ENCODE data around the gene ANG.

ANG gene

GRCh38 chr14:20686386-20687143 lies 2.0 kb upstream of the ANG start:
- Histone ChIP-seq H3K27ac (no peak overlapping the region), H3K9me3 (ENCODE audit: low read depth, low read length) (no peaks in the 10 kb centered on the region), H3K36me3 (ENCODE audit: insufficient read depth, low read length) (no peaks in the 10 kb centered on the region), H3K4me3 (no peak overlapping the region), H3K9ac (ENCODE audit: insufficient read length) (no peak overlapping the region)
- TF ChIP-seq EZH2 (IDR thresholded peaks at IDR 0.05) (no peak), POLR2AphosphoS5 (IDR thresholded peaks at IDR 0.05; ENCODE audit: borderline replicate concordance, low read depth, low read length) (no peak), FOXP2 (optimal IDR thresholded peaks at IDR 0.05; ENCODE audit: control extremely low read depth, extremely low read length, insufficient read depth) (no peak)
- DNase-seq (ENCODE audit: low read depth, low spot score), result no peak

DNA sequence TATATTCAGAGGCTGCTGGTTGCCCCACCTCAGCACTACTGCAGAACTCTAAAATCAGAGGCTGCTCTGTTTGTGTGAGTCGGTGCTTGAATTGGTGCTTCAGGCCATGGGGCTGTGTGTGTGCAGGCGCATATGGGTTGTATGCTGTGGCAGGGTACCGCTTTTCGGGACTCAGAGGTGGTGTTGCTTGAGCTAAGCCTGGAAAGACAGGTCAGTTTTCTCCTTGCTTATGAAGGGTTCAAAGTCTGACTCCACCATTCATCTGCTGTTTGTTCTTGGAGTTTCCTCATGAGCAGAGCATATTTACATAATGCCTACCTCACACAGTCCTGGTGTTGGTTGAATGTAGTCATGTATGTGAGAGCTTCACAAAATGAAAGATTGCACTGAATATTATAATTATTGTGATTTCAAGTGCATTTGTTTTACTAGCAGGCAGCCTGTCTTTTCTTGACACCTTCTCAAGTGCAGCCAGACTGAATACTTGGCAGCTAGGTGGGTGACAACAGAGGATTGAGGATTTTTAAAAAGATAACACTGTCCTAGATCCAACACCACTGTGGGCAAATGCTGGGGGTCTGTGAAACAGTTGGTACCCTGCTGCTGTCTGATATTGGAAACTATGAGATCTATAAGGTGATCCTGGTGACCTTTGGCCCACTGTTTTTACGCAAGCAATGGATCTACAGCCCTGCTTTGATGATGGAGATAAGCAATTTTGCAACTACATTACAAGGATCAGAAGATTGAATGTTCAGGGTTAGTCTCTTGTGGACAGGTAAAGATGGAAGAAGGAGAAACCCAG lies 1.0 kb upstream of the ANG start:
- no peak overlapping the region for H3K4me3 ChIP-seq
- DNase-seq (ENCODE audit: low read depth, low spot score), result no peak
- H3K36me3 ChIP-seq (ENCODE audit: insufficient read depth, low read length), result no peaks in the 10 kb centered on the region
- TF ChIP-seq POLR2AphosphoS5 (IDR thresholded peaks at IDR 0.05; ENCODE audit: borderline replicate concordance, low read depth, low read length) (no peak), FOXP2 (optimal IDR thresholded peaks at IDR 0.05; ENCODE audit: control extremely low read depth, extremely low read length, insufficient read depth) (no peak)
- H3K27ac ChIP-seq, result no peak overlapping the region
- H3K9me3 ChIP-seq (ENCODE audit: low read depth, low read length), result no peaks in the 10 kb centered on the region
- no peak overlapping the region for H3K9ac ChIP-seq (ENCODE audit: insufficient read length)

DNA sequence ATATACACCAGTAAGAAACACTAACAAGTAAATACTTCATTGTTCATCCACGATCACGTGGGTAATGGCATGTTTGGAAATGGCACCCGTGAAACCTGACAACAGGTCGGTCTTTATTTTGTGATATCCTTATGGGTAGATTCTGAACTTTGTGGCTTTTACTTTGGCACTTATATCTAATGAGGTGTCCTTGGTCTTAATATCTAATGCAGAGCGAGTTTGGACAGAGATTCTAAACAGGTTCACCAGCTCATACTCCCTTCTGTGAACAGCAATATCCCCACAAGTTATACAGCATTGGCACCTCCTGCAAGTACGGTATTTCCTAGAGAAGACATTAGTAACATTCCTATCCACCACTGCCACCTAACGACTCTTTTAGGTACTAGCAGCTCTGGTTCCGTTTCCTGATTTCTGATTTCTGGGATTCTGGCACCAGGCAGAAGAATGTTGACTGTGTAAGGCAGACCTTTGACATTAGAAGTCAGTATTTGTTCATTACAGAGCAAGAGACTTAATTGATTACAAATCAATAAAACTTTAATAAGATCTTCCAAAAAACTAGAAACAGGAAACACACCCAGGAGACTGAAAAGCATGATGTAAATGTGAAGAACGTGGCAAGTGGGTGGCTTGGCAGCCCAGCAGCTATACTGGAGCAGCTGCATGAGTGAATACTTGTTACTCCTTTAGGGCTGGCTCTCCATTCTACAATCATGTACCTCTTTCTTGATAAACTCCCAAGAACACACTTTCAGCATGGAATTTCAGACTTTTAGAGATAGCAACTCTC lies 2.5 kb downstream of the ANG start:
- no peaks in the 10 kb centered on the region for H3K9me3 ChIP-seq (ENCODE audit: low read depth, low read length)
- no peak overlapping the region for H3K9ac ChIP-seq (ENCODE audit: insufficient read length)
- H3K4me3 ChIP-seq, result peak overlapping the region; percentile 44; the same call in 1 of the 2 replicates
- H3K27ac ChIP-seq, result no peak overlapping the region
- no peaks in the 10 kb centered on the region for H3K36me3 ChIP-seq (ENCODE audit: insufficient read depth, low read length)
- DNase-seq (ENCODE audit: low read depth, low spot score), result no peak
- TF ChIP-seq FOXP2 (optimal IDR thresholded peaks at IDR 0.05; ENCODE audit: control extremely low read depth, extremely low read length, insufficient read depth), result no peak
- TF ChIP-seq EZH2 (IDR thresholded peaks at IDR 0.05), result no peak
- no peak for TF ChIP-seq POLR2AphosphoS5 (IDR thresholded peaks at IDR 0.05; ENCODE audit: borderline replicate concordance, low read depth, low read length)

DNA sequence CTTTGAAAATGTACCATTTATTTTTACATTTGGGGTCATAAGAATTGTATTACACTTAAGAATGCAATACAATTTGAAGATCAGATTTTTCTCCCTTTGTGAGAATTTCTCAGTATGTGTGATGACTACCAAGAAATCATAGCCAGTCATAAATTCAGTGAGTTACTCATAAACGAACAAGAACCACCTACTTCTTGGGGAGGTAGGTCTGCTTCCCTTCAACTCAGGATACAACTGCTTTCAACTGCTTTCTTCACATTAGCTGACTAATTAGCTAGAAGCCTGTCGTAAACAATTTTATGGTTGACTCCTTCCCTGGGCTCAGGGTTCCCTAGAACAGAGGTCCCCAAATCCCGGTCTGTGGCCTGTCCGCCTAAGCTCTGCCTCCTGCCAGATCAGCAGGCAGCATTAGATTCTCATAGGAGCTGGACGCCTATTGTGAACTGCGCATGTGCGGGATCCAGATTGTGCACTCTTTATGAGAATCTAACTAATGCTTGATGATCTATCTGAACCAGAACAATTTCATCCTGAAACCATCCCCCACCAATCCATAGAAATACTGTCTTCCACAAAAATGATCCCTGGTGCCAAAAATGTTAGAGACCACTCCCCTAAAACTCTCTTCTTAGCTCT lies 3.7 kb downstream of the ANG start:
- DNase-seq (ENCODE audit: low read depth, low spot score), result no peak
- Histone ChIP-seq H3K36me3 (ENCODE audit: insufficient read depth, low read length) (no peaks in the 10 kb centered on the region), H3K4me3 (no peak overlapping the region), H3K27ac (no peak overlapping the region), H3K9ac (ENCODE audit: insufficient read length) (no peak overlapping the region), H3K9me3 (ENCODE audit: low read depth, low read length) (no peaks in the 10 kb centered on the region)
- TF ChIP-seq FOXP2 (optimal IDR thresholded peaks at IDR 0.05; ENCODE audit: control extremely low read depth, extremely low read length, insufficient read depth) (no peak), POLR2AphosphoS5 (IDR thresholded peaks at IDR 0.05; ENCODE audit: borderline replicate concordance, low read depth, low read length) (no peak), EZH2 (IDR thresholded peaks at IDR 0.05) (no peak)

GRCh38 chr14:20696764-20697163 lies 8.2 kb downstream of the ANG start:
- H3K4me3 ChIP-seq, result no peak overlapping the region
- DNase-seq (ENCODE audit: low read depth, low spot score), result no peak
- TF ChIP-seq FOXP2 (optimal IDR thresholded peaks at IDR 0.05; ENCODE audit: control extremely low read depth, extremely low read length, insufficient read depth) (no peak), POLR2AphosphoS5 (IDR thresholded peaks at IDR 0.05; ENCODE audit: borderline replicate concordance, low read depth, low read length) (no peak), EZH2 (IDR thresholded peaks at IDR 0.05) (no peak)
- H3K27ac ChIP-seq, result no peak overlapping the region
- no peak overlapping the region for H3K9ac ChIP-seq (ENCODE audit: insufficient read length)
- H3K36me3 ChIP-seq (ENCODE audit: insufficient read depth, low read length), result no peaks in the 10 kb centered on the region
- H3K9me3 ChIP-seq (ENCODE audit: low read depth, low read length), result no peaks in the 10 kb centered on the region

GRCh38 chr14:20697273-20698017 lies 8.9 kb downstream of the ANG start:
- DNase-seq (ENCODE audit: low read depth, low spot score), result no peak
- H3K27ac ChIP-seq, result no peak overlapping the region
- H3K4me3 ChIP-seq, result no peak overlapping the region
- no peak for TF ChIP-seq POLR2AphosphoS5 (IDR thresholded peaks at IDR 0.05; ENCODE audit: borderline replicate concordance, low read depth, low read length)
- TF ChIP-seq FOXP2 (optimal IDR thresholded peaks at IDR 0.05; ENCODE audit: control extremely low read depth, extremely low read length, insufficient read depth), result no peak
- no peak for TF ChIP-seq EZH2 (IDR thresholded peaks at IDR 0.05)
- H3K9me3 ChIP-seq (ENCODE audit: low read depth, low read length), result no peaks in the 10 kb centered on the region
- no peak overlapping the region for H3K9ac ChIP-seq (ENCODE audit: insufficient read length)
- no peaks in the 10 kb centered on the region for H3K36me3 ChIP-seq (ENCODE audit: insufficient read depth, low read length)

- TF ChIP-seq POLR2AphosphoS5 (IDR thresholded peaks at IDR 0.05; ENCODE audit: borderline replicate concordance, low read depth, low read length), result no peak
- no peak for TF ChIP-seq EZH2 (IDR thresholded peaks at IDR 0.05)
- no peak for TF ChIP-seq FOXP2 (optimal IDR thresholded peaks at IDR 0.05; ENCODE audit: control extremely low read depth, extremely low read length, insufficient read depth)
- Histone ChIP-seq H3K27ac (no peak overlapping the region), H3K4me3 (no peak overlapping the region), H3K9ac (ENCODE audit: insufficient read length) (no peak overlapping the region), H3K36me3 (ENCODE audit: insufficient read depth, low read length) (no peaks in the 10 kb centered on the region), H3K9me3 (ENCODE audit: low read depth, low read length) (no peaks in the 10 kb centered on the region)
- no peak for DNase-seq (ENCODE audit: low read depth, low spot score)
Observed at GRCh38 chr14:20698018-20698329, 9.4 kb downstream of the ANG start.

Measured in SK-N-MC (cell line).